Endothelial cell of umbilical vein (primary cell): ENCODE measurements around the gene ZIC5. TPM values are rescaled to one million over a fixed set of nuclear protein-coding genes. Genes with fewer than 3 reads are reported as not detected.

Source experiments
- BruUV-seq: library from RNA; stranded (reverse); fragments of 400-500 nt; replicated peaks from 2 replicates; lab custom pipeline; 2021; lab: Mats Ljungman, UMichigan
- CTCF ChIA-PET: fragments of 300-600, 350-600 bp; sonication (Branson Sonifier 250); formaldehyde crosslinking; loops from one replicate; lab custom pipeline; 2021; ENCODE audit warnings: antibody characterized with exemption, inconsistent platforms; lab: Charles Lee
- POLR2A ChIA-PET: fragments of 300-600, 350-600 bp; sonication (Branson Sonifier 250); formaldehyde crosslinking; loops from one replicate; lab custom pipeline; 2021; ENCODE audit warnings: antibody characterized with exemption, inconsistent platforms; lab: Charles Lee
- DNase-seq: peaks from one replicate; pipeline ENCODE4 v3.0.0-alpha.2; 2011; ENCODE audit warnings: low read depth, low spot score
- FAIRE-seq: peaks from 2 replicates; lab custom pipeline; 2011; peaks lifted over from hg19 to GRCh38; lab: Jason Lieb, UNC
- H2AFZ ChIP-seq: 2 replicates; pipeline ENCODE4 v1.6.0; 2012; ENCODE audit warnings: low read depth, low read length, control low read depth, inconsistent platforms
- H3K27ac ChIP-seq: 2 replicates; pipeline ENCODE4 v1.5.1; 2011; ENCODE audit warnings: low read depth, mild to moderate bottlenecking, control low read depth, low read length, moderate library complexity; ENCODE audit not compliant: insufficient read depth
- H3K27me3 ChIP-seq, 2 experiments: 2 replicates each; pipeline versions ENCODE4 v1.6.0 to v1.6.1; 2011; ENCODE audit warnings: low read length in 2 of 2, mixed read lengths in 1 of 2; ENCODE audit not compliant: control insufficient read depth in 2 of 2, insufficient read depth in 2 of 2
- H3K36me3 ChIP-seq, 2 experiments: 2 replicates in 1 of 2; 3 replicates in 1 of 2; pipeline ENCODE4 v1.5.1; 2011; ENCODE audit warnings: low read length in 2 of 2, mild to moderate bottlenecking in 1 of 2, moderate library complexity in 1 of 2; ENCODE audit not compliant: control insufficient read depth in 2 of 2, insufficient read depth in 2 of 2; ENCODE audit errors: extremely low read depth in 1 of 2
- H3K4me1 ChIP-seq: 3 replicates; pipeline ENCODE4 v1.5.1; 2011; ENCODE audit warnings: mild to moderate bottlenecking, low read length; ENCODE audit not compliant: control insufficient read depth, insufficient read depth; ENCODE audit errors: extremely low read depth
- H3K4me2 ChIP-seq: 2 replicates; pipeline ENCODE4 v1.6.1; 2011; ENCODE audit warnings: low read length, control low read depth, mixed read lengths; ENCODE audit not compliant: insufficient read depth
- H3K4me3 ChIP-seq, 3 experiments: fragments of 200-600 bp in 1 of 3; sonication (generic), shearing (Covaris generic) in 1 of 3; replicated peaks in 1 of 3; 2 replicates each; pipeline ENCODE4 v1.5.1; 2011 to 2016; ENCODE audit warnings: control low read depth in 3 of 3, low read length in 3 of 3, mild to moderate bottlenecking in 2 of 3, inconsistent platforms in 1 of 3, low read depth in 1 of 3, moderate library complexity in 1 of 3; ENCODE audit not compliant: insufficient read depth in 1 of 3
- H3K79me2 ChIP-seq: 2 replicates; pipeline ENCODE4 v1.6.0; 2012; ENCODE audit warnings: low read length, inconsistent platforms; ENCODE audit not compliant: control insufficient read depth, insufficient read depth
- H3K9ac ChIP-seq: replicated peaks from 2 replicates; pipeline ENCODE3; 2011; ENCODE audit warnings: low read length, control low read depth; ENCODE audit not compliant: insufficient read depth; ENCODE audit errors: extremely low read depth
- H3K9me1 ChIP-seq: replicated peaks from 3 replicates; pipeline ENCODE4 v1.6.0; 2011; ENCODE audit warnings: mild to moderate bottlenecking, low read length; ENCODE audit not compliant: control insufficient read depth, insufficient read depth; ENCODE audit errors: extremely low read depth
- H3K9me3 ChIP-seq: replicated peaks from 2 replicates; pipeline ENCODE4 v1.5.1; 2012; ENCODE audit warnings: low read length, inconsistent platforms; ENCODE audit not compliant: control insufficient read depth, insufficient read depth
- H4K20me1 ChIP-seq: replicated peaks from 2 replicates; pipeline ENCODE3; 2011; ENCODE audit warnings: mild to moderate bottlenecking, low read length; ENCODE audit not compliant: control insufficient read depth, insufficient read depth; ENCODE audit errors: extremely low read depth
- EZH2 ChIP-seq: IDR thresholded peaks from 2 replicates; pipeline ENCODE4 v1.6.1; 2012; ENCODE audit warnings: borderline replicate concordance, low read depth, mild to moderate bottlenecking, moderate library complexity, low read length, inconsistent platforms; ENCODE audit not compliant: severe bottlenecking
- FOS ChIP-seq: IDR thresholded peaks from 2 replicates; pipeline ENCODE4 v1.6.1; 2011; ENCODE audit warnings: mild to moderate bottlenecking, low read length, moderate library complexity, borderline replicate concordance; ENCODE audit not compliant: insufficient read depth
- GATA2 ChIP-seq: IDR thresholded peaks from 2 replicates; pipeline ENCODE4 v1.7.0; 2011; ENCODE audit warnings: low read depth, mild to moderate bottlenecking, moderate library complexity, mixed read lengths, low read length; ENCODE audit not compliant: insufficient read length, insufficient read depth
- JUN ChIP-seq: IDR thresholded peaks from 2 replicates; pipeline ENCODE4 v1.6.1; 2011; ENCODE audit warnings: borderline replicate concordance, low read depth; ENCODE audit not compliant: insufficient read length, insufficient read depth
- MYC ChIP-seq: IDR thresholded peaks from one replicate; pipeline ENCODE4 v1.6.1; 2011; ENCODE audit warnings: mild to moderate bottlenecking, low read depth, low read length
- POLR2A ChIP-seq: IDR thresholded peaks from 2 replicates; pipeline ENCODE4 v1.6.1; 2012; ENCODE audit warnings: low read depth, mild to moderate bottlenecking, control low read depth, low read length
- POLR2AphosphoS5 ChIP-seq: IDR thresholded peaks from 2 replicates; pipeline ENCODE4 v1.6.1; 2012; ENCODE audit warnings: low read depth, mild to moderate bottlenecking, control low read depth, low read length, moderate library complexity; ENCODE audit not compliant: insufficient read depth
- dilution Hi-C: fragments of 300-500 bp; cut with MboI; formaldehyde crosslinking; loops from one replicate; pipeline ENCODE4 v1.15.0; 2019; ENCODE audit warnings: low sequenced_read_pairs; ENCODE audit not compliant: extremely low pct_ligation_motif_present
- intact Hi-C: fragments of 100-400 bp; cut with micrococcal nuclease; formaldehyde crosslinking; loops from one replicate; pipeline ENCODE4 v1.10.0; 2022
- polyA plus RNA-seq, 4 experiments: library from polyadenylated mRNA; depleted of rRNA in 3 of 4; stranded (reverse) in 3 of 4; unstranded in 1 of 4; fragments of >200 nt; gene quantifications; 2 replicates each; pipeline versions ENCODE4 v1.2.1 to v1.2.3, GENCODE V29; 2011 to 2012; ENCODE audit warnings: missing spikeins in 1 of 4
- total RNA-seq: library from RNA; stranded (reverse); gene quantifications from 2 replicates; pipeline ENCODE4 v1.2.3, GENCODE V29; 2021
- TF ChIP-seq, protein P1 (sequence below), 2 donors: IDR thresholded peaks; 1 replicate in 1 of 2; 2 replicates in 1 of 2; pipeline ENCODE4 v1.5.1; 2011; ENCODE audit warnings: low read length in 2 of 2, mild to moderate bottlenecking in 2 of 2, moderate library complexity in 2 of 2, control low read depth in 1 of 2, inconsistent platforms in 1 of 2, low read depth in 1 of 2; ENCODE audit not compliant: insufficient read depth in 1 of 2; ENCODE audit errors: extremely low read depth in 1 of 2
- TF ChIP-seq, protein P2 (sequence below): IDR thresholded peaks from 2 replicates; pipeline ENCODE4 v1.6.1; 2011; ENCODE audit not compliant: insufficient read depth, insufficient read length

The ZIC5 gene
- total and polyA plus RNA-seq, 2 donors (not counting 3 experiments of a cell fraction or from before 2014, with no cell fraction given): not detected

DNA sequence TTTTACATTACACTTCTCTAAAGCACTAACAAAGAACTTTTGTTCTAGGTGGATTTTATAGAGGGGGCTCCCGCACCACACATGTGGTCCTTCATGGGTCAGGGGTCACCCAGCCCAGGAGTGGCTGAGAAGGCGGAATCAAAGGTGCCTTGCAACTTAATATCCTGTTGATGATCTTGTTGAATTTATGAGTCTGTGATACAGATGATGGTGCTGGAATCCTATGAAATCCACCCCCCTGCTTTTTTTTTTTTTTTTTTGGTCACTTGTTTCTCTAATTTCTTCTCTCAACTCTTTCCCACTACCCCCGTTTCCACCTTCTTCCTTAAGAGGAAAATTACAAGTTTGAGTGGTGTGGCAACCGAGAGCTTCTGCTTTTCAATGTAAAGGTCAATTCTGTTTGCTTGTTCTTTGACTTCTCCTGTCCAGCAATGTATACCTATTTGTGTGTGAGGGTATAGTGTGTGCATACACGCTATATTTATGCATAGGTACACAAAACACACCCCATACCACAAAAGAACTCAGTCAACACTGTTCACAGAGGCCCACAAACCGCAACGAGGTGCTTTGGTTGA lies 5.9 kb upstream of the ZIC5 start:
- Histone ChIP-seq H4K20me1 (no peaks in the 10 kb centered on the region), H3K27ac (no peak overlapping the region), H3K9ac (no peak overlapping the region), H3K36me3 (no peaks in the 10 kb centered on the region), H2AFZ (no peak overlapping the region), H3K27me3 (peaks cover 72 to 92% of the 10 kb centered on the region in 2 experiments), H3K79me2 (no peaks in the 10 kb centered on the region), H3K4me3 (no peak overlapping the region), H3K4me2 (no peak overlapping the region), H3K9me3 (no peaks in the 10 kb centered on the region), H3K9me1 (no peaks in the 10 kb centered on the region), H3K4me1 (peaks cover 5% of the 10 kb centered on the region)
- dilution Hi-C loops: no loop called here
- FAIRE-seq (no peak), DNase-seq (no peak)
- CTCF ChIA-PET: no interaction called here
- intact Hi-C loops: loop anchor here (10.0 kb wide), 1 partner anchor 697 kb away; the partner anchor contains the start of gene TMTC4
- POLR2A ChIA-PET: no interaction called here
- no TSS peak for BruUV-seq
- TF ChIP-seq FOS (no peak), POLR2AphosphoS5 (no peak), EZH2 (no peak), MYC (no peak), POLR2A (no peak), GATA2 (no peak), JUN (no peak)
- TF ChIP-seq, protein P1, sequence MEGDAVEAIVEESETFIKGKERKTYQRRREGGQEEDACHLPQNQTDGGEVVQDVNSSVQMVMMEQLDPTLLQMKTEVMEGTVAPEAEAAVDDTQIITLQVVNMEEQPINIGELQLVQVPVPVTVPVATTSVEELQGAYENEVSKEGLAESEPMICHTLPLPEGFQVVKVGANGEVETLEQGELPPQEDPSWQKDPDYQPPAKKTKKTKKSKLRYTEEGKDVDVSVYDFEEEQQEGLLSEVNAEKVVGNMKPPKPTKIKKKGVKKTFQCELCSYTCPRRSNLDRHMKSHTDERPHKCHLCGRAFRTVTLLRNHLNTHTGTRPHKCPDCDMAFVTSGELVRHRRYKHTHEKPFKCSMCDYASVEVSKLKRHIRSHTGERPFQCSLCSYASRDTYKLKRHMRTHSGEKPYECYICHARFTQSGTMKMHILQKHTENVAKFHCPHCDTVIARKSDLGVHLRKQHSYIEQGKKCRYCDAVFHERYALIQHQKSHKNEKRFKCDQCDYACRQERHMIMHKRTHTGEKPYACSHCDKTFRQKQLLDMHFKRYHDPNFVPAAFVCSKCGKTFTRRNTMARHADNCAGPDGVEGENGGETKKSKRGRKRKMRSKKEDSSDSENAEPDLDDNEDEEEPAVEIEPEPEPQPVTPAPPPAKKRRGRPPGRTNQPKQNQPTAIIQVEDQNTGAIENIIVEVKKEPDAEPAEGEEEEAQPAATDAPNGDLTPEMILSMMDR (IDR thresholded peaks at IDR 0.05; ENCODE audit: extremely low read depth in 1 of 2, insufficient read depth in 1 of 2, low read depth in 1 of 2, low read length in 2 of 2): no peak
- TF ChIP-seq, protein P2, sequence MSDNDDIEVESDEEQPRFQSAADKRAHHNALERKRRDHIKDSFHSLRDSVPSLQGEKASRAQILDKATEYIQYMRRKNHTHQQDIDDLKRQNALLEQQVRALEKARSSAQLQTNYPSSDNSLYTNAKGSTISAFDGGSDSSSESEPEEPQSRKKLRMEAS: no peak
